HEK293T (cell line): ENCODE measurements around the gene CPA1.

Experiments
- BHLHE40 ChIP-seq: fragments of 450-650 bp; IDR thresholded peaks from 2 replicates; pipeline ENCODE4 v1.6.1; 2016; ENCODE audit warnings: mild to moderate bottlenecking, moderate library complexity, borderline replicate concordance
- FOXA1 ChIP-seq: fragments of 450-650 bp; IDR thresholded peaks from 2 replicates; pipeline ENCODE4 v1.6.1; 2016; ENCODE audit warnings: mild to moderate bottlenecking
- LEF1 ChIP-seq: fragments of 450-650 bp; IDR thresholded peaks from 2 replicates; pipeline ENCODE4 v1.6.1; 2017; ENCODE audit warnings: mild to moderate bottlenecking, borderline replicate concordance
- PKNOX1 ChIP-seq: fragments of 450-650 bp; IDR thresholded peaks from 2 replicates; pipeline ENCODE4 v1.6.1; 2016

DNA sequence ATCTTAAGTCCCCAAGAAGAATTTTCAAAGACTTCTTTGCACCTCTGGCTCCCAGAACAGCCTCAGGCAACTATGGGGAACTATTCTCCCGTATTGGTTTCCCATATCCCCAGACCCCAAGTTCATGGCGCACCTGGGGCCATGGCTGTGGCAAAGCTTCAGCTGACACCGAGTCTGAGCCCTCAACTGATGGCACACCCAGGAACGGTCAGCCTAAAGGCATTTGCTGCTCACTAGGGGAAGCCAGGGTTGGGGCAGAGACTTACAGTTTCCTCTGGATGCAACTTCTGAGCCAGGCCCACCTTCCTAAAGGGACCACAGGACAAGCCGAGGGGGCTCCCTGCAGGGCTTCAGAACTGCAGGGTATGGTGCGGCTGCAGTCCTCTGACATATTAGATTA, 13.7 kb upstream of the CPA1 start:
- TF ChIP-seq PKNOX1, result no peak
- no peak for TF ChIP-seq FOXA1
- TF ChIP-seq LEF1, result no peak
- TF ChIP-seq BHLHE40, result no peak
